GM18519 (cell line): ENCODE measurements around the gene SCARF2.

Experiments
- ATAC-seq: cut with Tn5 transposase; IDR thresholded peaks from one replicate; pipeline ENCODE4 v1.9.1; 2021; ENCODE audit warnings: mild to moderate bottlenecking, moderate library complexity; ENCODE audit not compliant: unreplicated experiment, low FRiP score

Gene SCARF2

GRCh38 chr22:20441631-20442484, 4.2 kb upstream of the SCARF2 start:
- no peak for ATAC-seq

- no peak for ATAC-seq
Measured at GRCh38 chr22:20440637-20441591, 3.3 kb upstream of the SCARF2 start.

DNA sequence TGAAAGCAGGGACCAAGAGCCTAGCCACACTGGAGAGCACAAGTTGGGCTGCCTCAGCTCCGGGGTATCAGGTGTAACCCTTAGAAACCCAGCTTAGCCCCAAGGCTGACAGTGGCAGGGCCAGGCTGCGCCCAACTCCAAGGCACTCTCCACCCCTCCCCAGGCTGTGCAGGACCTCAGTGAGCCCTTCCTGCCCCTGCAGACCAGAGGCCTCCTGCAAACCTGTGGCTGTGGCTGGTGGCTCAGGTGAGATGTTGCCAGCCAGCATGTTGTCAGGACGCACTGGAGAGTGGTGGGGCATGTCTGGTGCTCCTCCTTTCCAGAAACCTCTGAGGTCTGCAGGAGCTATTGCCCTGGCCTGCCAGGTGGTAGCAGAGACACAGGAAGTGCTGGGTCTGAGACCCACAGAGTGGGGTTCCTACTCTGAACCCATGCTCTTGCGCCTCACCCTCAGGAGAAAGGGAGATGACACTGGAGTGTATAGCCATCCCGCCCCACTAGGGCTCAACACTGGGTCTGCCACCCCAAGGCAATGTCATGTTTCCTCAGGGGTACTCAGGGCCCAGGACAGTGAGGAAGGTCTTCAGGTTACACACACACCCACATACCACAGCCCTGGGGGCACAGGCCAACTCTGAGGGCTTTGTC, 2.4 kb upstream of the SCARF2 start:
- no peak for ATAC-seq

DNA sequence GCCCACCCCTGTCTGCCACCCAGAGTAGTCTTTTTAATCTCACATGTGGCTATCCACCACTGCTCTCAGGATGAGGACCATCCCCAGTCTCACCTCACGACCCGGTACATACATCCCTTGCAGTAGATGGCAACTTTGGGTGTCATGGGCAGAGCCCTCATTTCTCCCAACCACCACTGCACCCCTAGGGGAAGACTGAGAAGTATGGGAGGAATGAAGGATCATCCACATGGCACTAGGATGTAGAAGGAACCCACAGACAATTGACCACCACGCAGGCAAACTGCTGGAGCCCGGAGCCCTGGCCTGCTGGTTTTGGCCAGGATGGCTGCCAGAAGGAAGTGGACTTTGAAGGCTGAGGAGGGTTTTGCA, 1.9 kb upstream of the SCARF2 start:
- no peak for ATAC-seq

GRCh38 chr22:20438678-20439492, 1.3 kb upstream of the SCARF2 start:
- no peak for ATAC-seq

DNA sequence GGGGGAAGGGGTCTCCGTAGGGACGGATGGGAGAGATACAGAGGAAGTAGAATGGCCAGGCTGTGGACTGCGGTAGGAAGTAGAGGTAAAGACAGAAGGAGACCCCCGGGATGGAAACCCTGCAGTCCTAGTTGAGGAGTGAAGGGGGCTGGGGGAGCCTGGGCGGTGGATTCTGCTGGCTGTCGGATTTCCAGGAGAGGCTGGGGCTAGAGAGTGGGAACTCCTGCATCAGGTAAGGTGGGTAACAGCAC, 727 bp upstream of the SCARF2 start:
- no peak for ATAC-seq

DNA sequence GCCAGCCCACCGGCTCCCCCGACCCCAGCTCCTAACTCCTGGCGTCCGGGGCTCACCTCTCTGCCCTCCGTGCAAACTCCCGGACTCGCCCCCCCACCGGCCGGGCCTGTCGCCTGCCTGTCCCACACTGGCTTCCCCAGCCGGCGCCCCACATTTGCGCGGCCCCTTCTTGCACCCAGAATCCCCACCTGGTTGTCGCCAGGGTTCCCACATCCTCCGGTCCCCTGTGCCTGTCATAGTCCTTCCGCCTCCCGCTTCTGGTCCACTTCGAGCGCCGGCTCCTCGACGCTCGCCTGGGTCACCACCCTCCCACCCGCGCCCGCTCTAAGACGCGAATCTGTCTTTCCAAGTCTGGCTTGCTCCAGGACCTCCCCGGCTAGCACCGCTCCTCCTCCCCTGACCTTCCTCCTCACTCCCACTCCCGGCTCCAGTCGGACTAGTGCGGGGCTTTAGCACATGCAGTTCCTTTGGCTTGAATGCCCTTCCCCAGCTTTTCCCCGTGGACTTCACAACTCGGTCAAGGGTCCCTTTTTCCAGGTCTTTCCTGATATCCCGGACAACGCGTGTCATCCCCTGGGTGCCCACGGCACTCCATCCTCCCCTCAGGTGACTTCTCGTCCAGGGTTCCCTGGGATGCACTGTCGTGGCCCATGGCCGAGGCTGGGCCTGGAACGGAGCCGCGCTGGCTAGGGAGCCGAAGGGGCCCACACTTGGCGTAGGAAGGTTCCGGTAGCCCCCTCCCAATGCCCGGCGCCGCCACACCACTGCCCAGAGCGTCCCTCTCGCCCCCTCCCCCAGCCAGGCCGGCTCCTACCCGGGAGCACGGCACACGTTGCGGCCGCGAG, 635 bp downstream of the SCARF2 start:
- no peak for ATAC-seq

DNA sequence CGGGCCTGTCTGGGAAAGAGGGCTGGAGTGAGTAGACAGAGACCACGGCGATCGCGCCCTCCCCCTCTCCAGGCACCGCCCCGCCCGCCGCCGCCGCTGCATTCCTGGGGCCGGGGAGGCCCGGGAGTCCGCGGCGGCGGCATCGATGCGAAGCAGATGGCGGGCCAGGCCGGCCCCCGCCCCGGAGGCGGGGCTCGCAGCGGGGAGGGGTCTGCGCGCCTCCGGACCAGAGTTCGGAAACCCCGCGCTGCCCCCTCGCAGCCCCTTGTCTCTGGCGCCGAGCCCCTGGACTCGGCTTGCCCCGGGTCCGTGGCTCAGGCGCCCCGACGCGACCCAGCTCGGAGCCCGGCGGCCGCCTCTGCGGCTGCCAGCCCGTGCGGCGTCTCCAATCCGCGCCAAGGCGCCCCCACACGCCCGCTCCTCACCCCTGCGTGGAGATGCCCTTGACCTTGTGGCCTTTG, 1.3 kb downstream of the SCARF2 start:
- no peak for ATAC-seq

DNA sequence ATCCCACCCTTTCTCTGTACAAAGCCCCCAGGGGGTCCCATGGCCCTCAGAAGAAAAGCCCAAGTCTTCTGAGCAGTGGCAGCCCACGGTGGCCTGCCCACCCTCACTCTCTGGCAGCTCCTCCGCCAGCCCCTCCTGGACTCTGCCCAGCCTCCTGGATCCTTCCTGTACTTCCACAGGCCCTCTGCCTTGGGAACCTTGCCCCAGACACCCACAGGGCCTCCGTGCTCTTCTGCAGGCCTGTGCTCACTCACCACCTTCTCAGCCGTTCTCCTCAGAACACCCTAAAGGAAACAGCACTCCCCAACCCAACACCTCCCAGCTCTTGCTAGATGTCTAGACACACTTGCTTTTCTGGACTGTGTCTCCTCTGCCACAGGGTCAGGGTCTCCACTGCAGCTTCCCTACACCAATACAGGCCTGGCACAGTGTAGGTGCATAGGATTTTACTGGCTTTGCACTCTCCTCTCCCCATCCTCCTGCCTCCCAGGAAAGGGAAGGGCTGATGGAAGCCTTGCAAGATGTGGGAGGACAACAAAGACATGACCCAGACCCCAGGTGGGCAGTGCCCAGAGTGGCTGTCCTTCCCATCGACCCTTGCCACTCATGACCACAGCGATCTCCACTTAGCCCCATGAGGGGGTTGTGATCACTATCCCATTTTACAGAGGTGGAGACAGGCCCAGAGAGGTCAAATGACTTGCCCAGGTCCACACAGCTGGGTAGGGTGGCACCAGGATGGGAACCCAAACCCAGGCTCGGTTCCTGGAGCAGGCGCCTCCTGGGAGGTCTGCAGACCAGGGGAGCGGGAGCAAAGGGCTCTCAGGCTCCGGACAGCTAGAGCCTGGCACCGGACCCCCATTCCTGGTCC, 2.0 kb downstream of the SCARF2 start:
- no peak for ATAC-seq

GRCh38 chr22:20434773-20435172, 2.9 kb downstream of the SCARF2 start:
- ATAC-seq: no peak

DNA sequence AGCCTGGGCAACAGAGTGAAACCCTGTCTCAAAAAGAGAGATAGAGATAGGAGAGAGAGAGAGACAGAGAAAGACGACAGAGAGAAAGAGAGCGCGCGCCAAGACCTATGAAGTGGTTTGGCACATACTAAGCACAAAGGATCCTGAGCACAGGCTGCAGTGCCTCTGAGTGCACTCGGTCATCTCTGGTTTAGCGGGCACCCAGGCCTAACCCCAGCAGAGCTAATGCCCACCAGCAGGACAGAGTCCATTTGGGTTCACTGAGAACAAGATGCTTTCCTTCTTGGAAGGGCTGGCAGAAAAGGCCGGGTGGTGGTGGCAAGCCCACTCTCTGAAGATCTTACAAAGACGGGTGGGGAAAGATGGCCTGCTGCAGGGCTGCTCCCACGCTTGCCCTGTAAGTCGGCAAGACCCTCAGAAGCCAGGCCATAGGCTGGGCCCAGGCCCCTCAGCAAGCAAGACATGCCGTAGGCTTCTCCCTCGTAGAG, 3.3 kb downstream of the SCARF2 start:
- ATAC-seq: no peak

DNA sequence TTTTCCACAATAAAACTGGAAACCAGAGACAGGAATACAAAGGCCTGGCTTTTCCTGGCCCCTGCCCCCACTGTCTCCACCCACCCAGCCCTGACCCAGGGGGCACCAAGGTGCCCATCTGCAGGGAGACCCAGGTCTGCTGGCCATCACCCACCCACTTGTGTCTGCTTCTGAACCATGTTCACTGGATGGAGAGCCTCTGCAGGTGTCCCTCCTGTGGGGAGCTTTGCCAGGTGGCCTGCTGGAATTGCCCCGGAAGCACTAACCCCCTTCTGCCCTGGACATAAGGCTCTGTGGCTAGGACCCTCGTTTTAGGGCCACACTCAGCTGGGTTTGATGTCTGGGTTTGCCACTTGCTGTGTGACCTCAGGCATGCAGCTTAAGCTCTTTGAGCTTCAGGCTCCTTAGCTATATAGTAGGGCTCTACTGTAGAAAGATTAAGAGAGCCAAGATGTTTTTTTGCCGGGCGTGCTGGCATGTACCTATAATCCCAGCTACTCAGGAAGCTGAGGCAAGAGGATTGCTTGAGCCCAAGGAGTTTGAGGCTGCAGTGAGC, 3.9 kb downstream of the SCARF2 start:
- no peak for ATAC-seq

GRCh38 chr22:20433191-20433590, 4.4 kb downstream of the SCARF2 start:
- ATAC-seq: no peak

DNA sequence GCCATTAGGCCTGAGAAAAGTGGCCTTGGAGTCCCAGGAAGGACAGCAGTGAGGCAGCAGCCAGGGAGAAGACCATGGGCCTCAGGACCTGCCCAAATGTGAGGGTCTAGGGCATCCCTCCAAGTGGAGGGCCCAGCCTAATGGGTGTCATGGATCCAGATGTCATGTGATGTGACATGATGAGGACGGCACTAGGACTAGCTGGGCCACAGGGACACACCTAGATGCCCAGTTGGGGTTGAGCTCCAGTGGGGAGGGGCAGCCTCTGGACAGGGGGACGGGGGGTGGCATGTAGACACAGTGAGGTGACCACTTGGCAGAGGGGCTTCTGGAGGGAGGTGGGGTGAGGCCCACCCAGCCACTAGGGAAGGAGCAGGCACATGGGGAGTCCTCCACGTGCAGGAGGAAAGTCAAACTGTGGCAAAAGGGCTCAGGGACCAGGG, 5.4 kb downstream of the SCARF2 start:
- no peak for ATAC-seq

DNA sequence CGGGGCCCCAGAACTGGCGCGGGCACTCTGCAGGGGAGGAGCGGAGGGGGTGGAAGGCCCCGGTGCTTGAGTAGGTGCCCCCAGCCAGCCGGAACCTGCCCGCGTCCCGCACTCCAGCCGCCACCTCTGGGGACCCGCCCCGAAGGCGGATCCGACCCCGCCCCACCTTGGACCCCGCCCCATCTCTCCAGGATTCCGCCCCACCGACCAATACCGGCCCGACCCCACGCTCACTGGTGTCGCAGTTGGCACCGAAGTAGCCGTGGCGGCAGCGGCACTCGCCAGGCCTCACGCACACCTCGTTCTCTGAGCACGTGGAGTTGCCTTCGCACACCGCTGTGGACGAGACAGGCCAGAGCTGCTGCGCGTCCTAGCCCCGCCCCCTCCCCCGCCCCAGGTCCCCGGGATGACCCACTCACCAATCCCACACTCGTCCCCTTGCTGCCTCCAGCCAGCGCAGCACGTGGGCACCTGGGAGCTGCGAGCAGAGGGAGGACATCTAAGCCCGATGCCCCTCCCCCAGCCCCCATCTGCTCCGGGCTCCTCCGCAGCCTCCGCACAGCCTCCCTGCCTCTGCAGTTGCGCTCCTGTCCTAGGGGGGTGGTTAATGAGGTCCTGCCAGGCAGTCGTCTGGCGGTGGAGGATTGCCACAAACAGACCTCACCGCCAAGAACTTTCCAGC, 6.0 kb downstream of the SCARF2 start:
- no peak for ATAC-seq

GRCh38 chr22:20430720-20431510, 6.7 kb downstream of the SCARF2 start:
- no peak for ATAC-seq
